HEK293T (cell line): Measurements from ENCODE around the gene DTNB.

Experiments used
- CTCF ChIA-PET: fragments of 350-600 bp; formaldehyde crosslinking; extraction: SDS; loops from one replicate; lab custom pipeline; 2021; ENCODE audit warnings: antibody characterized with exemption, inconsistent platforms; lab: Yijun Ruan, JAX
- POLR2A ChIA-PET: fragments of 350-600 bp; formaldehyde crosslinking; extraction: SDS; loops from one replicate; lab custom pipeline; 2020; ENCODE audit warnings: antibody characterized with exemption, inconsistent platforms; lab: Yijun Ruan, JAX
- DNase-seq: peaks from one replicate; pipeline ENCODE4 v3.0.0; 2012; ENCODE audit warnings: mixed read lengths; ENCODE audit errors: extremely low spot score
- ARNT ChIP-seq: fragments of 450-650 bp; IDR thresholded peaks from 2 replicates; pipeline ENCODE4 v1.6.1; 2017; ENCODE audit warnings: mild to moderate bottlenecking
- BHLHE40 ChIP-seq: fragments of 450-650 bp; IDR thresholded peaks from 2 replicates; pipeline ENCODE4 v1.6.1; 2016; ENCODE audit warnings: mild to moderate bottlenecking, moderate library complexity, borderline replicate concordance
- CTBP1 ChIP-seq: fragments of 450-650 bp; IDR thresholded peaks from 2 replicates; pipeline ENCODE4 v1.6.1; 2016; ENCODE audit warnings: borderline replicate concordance
- ELF4 ChIP-seq: fragments of 450-650 bp; IDR thresholded peaks from 2 replicates; pipeline ENCODE4 v1.6.1; 2017; ENCODE audit warnings: antibody characterized with exemption
- FOXA1 ChIP-seq: fragments of 450-650 bp; IDR thresholded peaks from 2 replicates; pipeline ENCODE4 v1.6.1; 2016; ENCODE audit warnings: mild to moderate bottlenecking
- FOXK2 ChIP-seq: fragments of 450-650 bp; IDR thresholded peaks from 2 replicates; pipeline ENCODE4 v1.6.1; 2016; ENCODE audit warnings: mild to moderate bottlenecking
- FOXM1 ChIP-seq: fragments of 450-650 bp; IDR thresholded peaks from 2 replicates; pipeline ENCODE4 v1.6.1; 2017; ENCODE audit warnings: mild to moderate bottlenecking, borderline replicate concordance
- HDGF ChIP-seq: fragments of 450-650 bp; IDR thresholded peaks from 2 replicates; pipeline ENCODE4 v1.6.1; 2017; ENCODE audit warnings: antibody characterized with exemption, borderline replicate concordance
- L3MBTL2 ChIP-seq: fragments of 450-650 bp; conservative IDR thresholded peaks from 2 replicates; pipeline ENCODE4 v1.6.1; 2016; ENCODE audit warnings: mild to moderate bottlenecking
- LEF1 ChIP-seq: fragments of 450-650 bp; IDR thresholded peaks from 2 replicates; pipeline ENCODE4 v1.6.1; 2017; ENCODE audit warnings: mild to moderate bottlenecking, borderline replicate concordance
- NFRKB ChIP-seq: fragments of 450-650 bp; IDR thresholded peaks from 2 replicates; pipeline ENCODE4 v1.6.1; 2016; ENCODE audit warnings: mild to moderate bottlenecking, moderate library complexity
- PKNOX1 ChIP-seq: fragments of 450-650 bp; IDR thresholded peaks from 2 replicates; pipeline ENCODE4 v1.6.1; 2016
- SP1 ChIP-seq: fragments of 450-650 bp; IDR thresholded peaks from 2 replicates; pipeline ENCODE4 v1.6.1; 2017
- SUZ12 ChIP-seq: fragments of 450-650 bp; IDR thresholded peaks from 2 replicates; pipeline ENCODE4 v1.6.1; 2016; ENCODE audit warnings: mild to moderate bottlenecking
- TARDBP ChIP-seq: fragments of 450-650 bp; IDR thresholded peaks from 2 replicates; pipeline ENCODE4 v1.6.1; 2016
- ZNF384 ChIP-seq: fragments of 450-650 bp; IDR thresholded peaks from 2 replicates; pipeline ENCODE4 v1.6.1; 2016

Gene DTNB

GRCh38 chr2:25684577-25685473, 11.4 kb upstream of the DTNB start:
- TF ChIP-seq SUZ12 (no peak), FOXK2 (no peak)
- POLR2A ChIA-PET: interaction anchor here (0.6 kb wide), 1 partner anchor 11 kb away, joined by 4 read pairs; the partner anchor contains the start of gene DTNB
- DNase-seq: no peak
- CTCF ChIA-PET: interaction anchor here (0.6 to 4.0 kb wide), 2 partner anchors 14 to 1148 kb away, joined by 3 to 18 read pairs; no protein-coding TSS in a partner anchor

GRCh38 chr2:25682082-25682481, 8.7 kb upstream of the DTNB start:
- TF ChIP-seq NFRKB (no peak), HDGF (no peak), BHLHE40 (no peak), SP1 (no peak), SUZ12 (no peak), CTBP1 (no peak), LEF1 (no peak), PKNOX1 (no peak), ELF4 (no peak), FOXM1 (no peak), L3MBTL2 (no peak), FOXK2 (no peak)
- DNase-seq: no peak
- ChIA-PET POLR2A (no interaction called here), CTCF (no interaction called here)

- ChIA-PET CTCF (no interaction called here), POLR2A (no interaction called here)
- TF ChIP-seq ELF4 (no peak), CTBP1 (no peak), SP1 (no peak), TARDBP (no peak), NFRKB (no peak), SUZ12 (no peak)
- no peak for DNase-seq
Observed at GRCh38 chr2:25677877-25678276, 4.5 kb upstream of the DTNB start.

- CTCF ChIA-PET: interaction anchor here (1.1 to 3.1 kb wide), 2 partner anchors 26 to 66 kb away, joined by 3 to 10 read pairs; no protein-coding TSS in a partner anchor
- no peak for TF ChIP-seq CTBP1
- TF ChIP-seq LEF1: no peak
- TF ChIP-seq FOXK2: no peak
- TF ChIP-seq FOXM1: no peak
- TF ChIP-seq FOXA1: no peak
- TF ChIP-seq BHLHE40: no peak
- TF ChIP-seq PKNOX1: no peak
- no peak; the same call in none of the 2 replicates for TF ChIP-seq L3MBTL2
- TF ChIP-seq SUZ12: no peak
- TF ChIP-seq ZNF384: no peak
- TF ChIP-seq SP1: no peak
- TF ChIP-seq ARNT: no peak
- TF ChIP-seq HDGF: no peak
- no peak for TF ChIP-seq TARDBP
- TF ChIP-seq ELF4: no peak
- TF ChIP-seq NFRKB: no peak
- POLR2A ChIA-PET: interaction anchor here (0.8 to 2.5 kb wide), 4 partner anchors 11 to 60 kb away, joined by 3 to 14 read pairs (median 4); no protein-coding TSS in a partner anchor
- no peak for DNase-seq
Observed at GRCh38 chr2:25674077-25674362, 643 bp upstream of the DTNB start.

- ChIA-PET CTCF (interaction anchor here (0.7 to 3.1 kb wide), 4 partner anchors 27 to 66 kb away, joined by 3 to 10 read pairs (median 3); no protein-coding TSS in a partner anchor), POLR2A (interaction anchor here (1.0 to 2.5 kb wide), 6 partner anchors 12 to 65 kb away, joined by 3 to 14 read pairs (median 4); no protein-coding TSS in a partner anchor)
- no peak for TF ChIP-seq BHLHE40
- peak; percentile 57 for TF ChIP-seq L3MBTL2
- peak; percentile 64 for DNase-seq
Observed at GRCh38 chr2:25672494-25673299, 680 bp downstream of the DTNB start.

- TF ChIP-seq ELF4 (no peak), BHLHE40 (no peak), TARDBP (no peak), FOXM1 (no peak), PKNOX1 (no peak), L3MBTL2 (no peak), ZNF384 (no peak), SUZ12 (no peak), CTBP1 (no peak), FOXK2 (no peak), LEF1 (no peak)
- POLR2A ChIA-PET: interaction anchor here (1.9 kb wide), 1 partner anchor 64 kb away, joined by 6 read pairs; no protein-coding TSS in a partner anchor
- CTCF ChIA-PET: interaction anchor here (0.7 to 1.3 kb wide), 2 partner anchors 28 to 65 kb away, joined by 3 read pairs; no protein-coding TSS in a partner anchor
- DNase-seq: no peak
Observed at GRCh38 chr2:25671622-25672021, 1.8 kb downstream of the DTNB start.
